Measurements from ENCODE around the gene TSPAN9.

- TF ChIP-seq CTCF (IDR thresholded peaks at IDR 0.05; ENCODE audit: low read depth, low read length), result no peak
- no peak for TF ChIP-seq MYC (IDR thresholded peaks at IDR 0.05; ENCODE audit: low read depth, low read length)
- TF ChIP-seq POLR2A (IDR thresholded peaks at IDR 0.05; ENCODE audit: extremely low read depth, insufficient read length), result no peak
- TF ChIP-seq MAX (IDR thresholded peaks at IDR 0.05; ENCODE audit: low read depth, low read length), result no peak
Observed at GRCh38 chr12:3193755-3194154, 116.6 kb downstream of the TSPAN9 start.

Measured in NB4 (cell line).